Common myeloid progenitor, CD34-positive (primary cell): Measurements from ENCODE around the gene DNPEP. TPM values are rescaled to one million over a fixed set of nuclear protein-coding genes. Genes with fewer than 3 reads are reported as not detected.
A peak's percentile ranks its signal among the peaks of the same experiment; 100 is the strongest.

Source experiments
- CTCF ChIA-PET: fragments of 350-600 bp; sonication (Branson Sonifier 250); formaldehyde crosslinking; loops from one replicate; lab custom pipeline; 2021; ENCODE audit warnings: antibody characterized with exemption; lab: Charles Lee
- POLR2A ChIA-PET: fragments of 350-600 bp; sonication (Branson Sonifier 250); formaldehyde crosslinking; loops from one replicate; lab custom pipeline; 2021; ENCODE audit warnings: antibody characterized with exemption; lab: Charles Lee
- DNase-seq, 3 donors: peaks; one replicate each; pipeline versions ENCODE4 v3.0.0 to v3.0.0-alpha.2; 2013
- H3K27ac ChIP-seq, 2 experiments: 1 replicate in 1 of 2; 2 replicates in 1 of 2; pipeline ENCODE4 v1.7.0; 2013; ENCODE audit warnings: inconsistent platforms in 2 of 2, low read length in 2 of 2, mild to moderate bottlenecking in 2 of 2, low read depth in 1 of 2, moderate library complexity in 1 of 2; ENCODE audit not compliant: severe bottlenecking in 2 of 2, insufficient read depth in 1 of 2, poor library complexity in 1 of 2
- H3K27me3 ChIP-seq, 5 experiments: replicated peaks in 2 of 5; 1 replicate in 3 of 5; 2 replicates in 2 of 5; pipeline versions ENCODE4 v1.6.1 to v1.7.0; 2013; ENCODE audit warnings: low read length in 4 of 5, mild to moderate bottlenecking in 2 of 5, moderate library complexity in 2 of 5, inconsistent platforms in 1 of 5; ENCODE audit not compliant: insufficient read depth in 5 of 5, control insufficient read depth in 4 of 5
- H3K36me3 ChIP-seq, 4 experiments: 1 replicate in 2 of 4; 2 replicates in 2 of 4; pipeline versions ENCODE4 v1.6.1 to v1.7.0; 2013; ENCODE audit warnings: low read length in 3 of 4, control low read depth in 1 of 4, mild to moderate bottlenecking in 1 of 4; ENCODE audit not compliant: control insufficient read depth in 4 of 4, insufficient read depth in 4 of 4
- H3K4me1 ChIP-seq, 4 experiments: 1 replicate in 3 of 4; 2 replicates in 1 of 4; pipeline versions ENCODE4 v1.6.1 to v1.7.1; 2013; ENCODE audit warnings: low read length in 3 of 4, mild to moderate bottlenecking in 3 of 4, control low read depth in 1 of 4, inconsistent platforms in 1 of 4, moderate library complexity in 1 of 4; ENCODE audit not compliant: control insufficient read depth in 4 of 4, insufficient read depth in 4 of 4; ENCODE audit errors: control extremely low read depth in 1 of 4
- H3K4me3 ChIP-seq, 7 experiments: 1 replicate in 4 of 7; 2 replicates in 3 of 7; pipeline versions ENCODE4 v1.5.1 to v1.7.0; 2013; ENCODE audit warnings: mild to moderate bottlenecking in 7 of 7, low read length in 6 of 7, moderate library complexity in 6 of 7, inconsistent platforms in 2 of 7, low read depth in 2 of 7, control low read depth in 1 of 7; ENCODE audit not compliant: insufficient read depth in 4 of 7, control insufficient read depth in 1 of 7; ENCODE audit errors: extremely low read depth in 1 of 7
- H3K9me3 ChIP-seq, 5 experiments: 1 replicate in 4 of 5; 2 replicates in 1 of 5; pipeline versions ENCODE4 v1.6.1 to v1.7.1; 2013; ENCODE audit warnings: low read length in 4 of 5, mild to moderate bottlenecking in 2 of 5, inconsistent platforms in 1 of 5, low read depth in 1 of 5, moderate library complexity in 1 of 5; ENCODE audit not compliant: control insufficient read depth in 4 of 5, insufficient read depth in 2 of 5; ENCODE audit errors: control extremely low read depth in 1 of 5
- WGBS: methylation state at CpG from one replicate; pipeline ENCODE4 v1.1.5; 2013; ENCODE audit not compliant: insufficient coverage; 5-methylcytosine and 5-hydroxymethylcytosine counted together
- polyA plus RNA-seq: library from polyadenylated mRNA; unstranded; fragments of 120-200 nt; gene quantifications from one replicate; pipeline ENCODE4 v1.2.1, GENCODE V29; 2013

Gene DNPEP
- polyA plus RNA-seq = 51.2 TPM

- Histone ChIP-seq H3K27me3 (no peaks in the 10 kb centered on the region), H3K36me3 (peaks cover 2 to 37% (median 31%) of the 10 kb centered on the region in 4 experiments), H3K4me1 (peaks cover 0 to 16% (median 12%) of the 10 kb centered on the region in 4 experiments), H3K27ac (peak within 1 kb of the TSS; percentile 68 to 89), H3K9me3 (no peaks in the 10 kb centered on the region), H3K4me3 (peak within 1 kb of the TSS; percentile 69 to 95 (median 86))
- under 1% methylated on average over 37 of the region's 76 CpGs for WGBS
- DNase-seq = peak; percentile 87 to 94 (median 92)
- ChIA-PET POLR2A (interaction anchor here (0.5 to 0.9 kb wide), 2 partner anchors 62 to 108 kb away, joined by 3 to 4 read pairs; partner anchors contain the start of gene DNAJB2), CTCF (interaction anchor here (1.4 to 6.8 kb wide), 4 partner anchors 11 to 155 kb away, joined by 4 to 67 read pairs (median 7); no protein-coding TSS in a partner anchor)
These were observed at the start of gene DNPEP for GRCh38 chr2:219387306-219388120. DNPEP (minus strand) TSS chr2:219387912; CDS start chr2:219387794, 118 bp downstream.

- DNase-seq = no peak
- peaks cover 0 to 16% (median 11%) of the 10 kb centered on the region in 4 experiments for H3K4me1 ChIP-seq
- H3K4me3 ChIP-seq = no peak overlapping the region
- no peaks in the 10 kb centered on the region for H3K36me3 ChIP-seq
- no peak overlapping the region for H3K27ac ChIP-seq
- WGBS = 93% methylated on average over 3 of the region's 3 CpGs
- H3K9me3 ChIP-seq = no peaks in the 10 kb centered on the region
- ChIA-PET CTCF (interaction anchor here (0.8 to 7.0 kb wide), 5 partner anchors 12 to 39 kb away, joined by 3 to 52 read pairs (median 4); no protein-coding TSS in a partner anchor), POLR2A (no interaction called here)
- peaks cover 2 to 69% (median 36%) of the 10 kb centered on the region in 5 experiments for H3K27me3 ChIP-seq
These were observed 49.4 kb upstream of the DNPEP start for GRCh38 chr2:219437141-219437540.

GRCh38 chr2:219436491-219436890 is 48.8 kb upstream of the DNPEP start:
- ChIA-PET POLR2A (no interaction called here), CTCF (interaction anchor here (0.8 to 7.0 kb wide), 7 partner anchors 9 to 95 kb away, joined by 3 to 52 read pairs (median 4); no protein-coding TSS in a partner anchor)
- Histone ChIP-seq H3K27ac (no peak overlapping the region), H3K4me3 (no peak overlapping the region), H3K9me3 (no peaks in the 10 kb centered on the region), H3K4me1 (peaks cover 0 to 14% (median 9%) of the 10 kb centered on the region in 4 experiments), H3K36me3 (no peaks in the 10 kb centered on the region), H3K27me3 (peaks cover 2 to 66% (median 36%) of the 10 kb centered on the region in 5 experiments)
- no peak for DNase-seq
- 100% methylated on average over 3 of the region's 5 CpGs for WGBS

- ChIA-PET CTCF (interaction anchor here (1.2 to 7.0 kb wide), 7 partner anchors 8 to 96 kb away, joined by 4 to 52 read pairs (median 5); no protein-coding TSS in a partner anchor), POLR2A (no interaction called here)
- no peaks in the 10 kb centered on the region for H3K9me3 ChIP-seq
- H3K4me3 ChIP-seq = no peak overlapping the region
- DNase-seq = no peak
- H3K36me3 ChIP-seq = no peaks in the 10 kb centered on the region
- WGBS = 95% methylated on average over 6 of the region's 6 CpGs
- no peak overlapping the region for H3K27ac ChIP-seq
- H3K27me3 ChIP-seq = peaks cover under 1 to 58% (median 31%) of the 10 kb centered on the region in 5 experiments
- H3K4me1 ChIP-seq = peaks cover 0 to 9% (median 6%) of the 10 kb centered on the region in 4 experiments
These were observed 48.0 kb upstream of the DNPEP start for GRCh38 chr2:219435701-219436100.

- peak in 2 of 3 donors; percentile 33 to 47 for DNase-seq
These were observed 47.2 kb upstream of the DNPEP start, which contains the start of gene SPEG for GRCh38 chr2:219434718-219435525. SPEG (plus strand) TSS chr2:219434843; CDS start chr2:219434978, 135 bp downstream.

GRCh38 chr2:219434468-219434717 is 46.7 kb upstream of the DNPEP start:
- Histone ChIP-seq H3K4me1 (peaks cover 0 to 9% (median 6%) of the 10 kb centered on the region in 4 experiments), H3K27me3 (peaks cover 0 to 54% (median 31%) of the 10 kb centered on the region in 5 experiments), H3K9me3 (no peaks in the 10 kb centered on the region), H3K36me3 (no peaks in the 10 kb centered on the region), H3K4me3 (no peak overlapping the region), H3K27ac (no peak overlapping the region)
- 55% methylated on average over 6 of the region's 9 CpGs for WGBS
- no peak for DNase-seq
- POLR2A ChIA-PET = no interaction called here
- CTCF ChIA-PET = interaction anchor here (0.6 to 7.0 kb wide), 8 partner anchors 8 to 95 kb away, joined by 3 to 52 read pairs (median 3); no protein-coding TSS in a partner anchor

More at GRCh38 chr2:219434718-219435525, 47.2 kb upstream of the DNPEP start, which contains the start of gene SPEG:
- ChIA-PET POLR2A (interaction anchor here (0.6 kb wide), 1 partner anchor 191 kb away, joined by 3 read pairs; no protein-coding TSS in a partner anchor), CTCF (interaction anchor here (0.6 to 7.0 kb wide), 6 partner anchors 11 to 37 kb away, joined by 3 to 52 read pairs (median 6); no protein-coding TSS in a partner anchor)
- Histone ChIP-seq H3K4me1 (peaks cover 0 to 9% (median 6%) of the 10 kb centered on the region in 4 experiments), H3K36me3 (no peaks in the 10 kb centered on the region), H3K27me3 (peaks cover 0 to 56% (median 31%) of the 10 kb centered on the region in 5 experiments), H3K4me3 (peak within 1 kb of the TSS in 2 of 7 experiments; percentile 21 to 46), H3K9me3 (no peaks in the 10 kb centered on the region), H3K27ac (no peak within 1 kb of the TSS)
- 7% methylated on average over 55 of the region's 77 CpGs for WGBS
